Fibroblast of pulmonary artery (primary cell): Measurements from ENCODE around the gene POPDC2.

Source experiments
- DNase-seq: peaks from one replicate; pipeline ENCODE4 v3.0.0-alpha.2; 2010; ENCODE audit warnings: low read depth
- H3K4me3 ChIP-seq: replicated peaks from 2 replicates; pipeline ENCODE4 v1.5.1; 2011; ENCODE audit warnings: low read depth, mild to moderate bottlenecking, control low read depth, low read length, moderate library complexity
- CTCF ChIP-seq: IDR thresholded peaks from 2 replicates; pipeline ENCODE4 v1.5.1; 2011; ENCODE audit warnings: mild to moderate bottlenecking, control low read depth, low read length, inconsistent platforms; ENCODE audit errors: missing control alignments

Gene POPDC2

GRCh38 chr3:119665954-119666559 lies 5.7 kb upstream of the POPDC2 start:
- H3K4me3 ChIP-seq: no peak overlapping the region
- TF ChIP-seq CTCF: no peak
- DNase-seq: no peak

- DNase-seq: peak; percentile 85
- H3K4me3 ChIP-seq: no peak overlapping the region
- TF ChIP-seq CTCF: no peak
Measured at GRCh38 chr3:119664850-119665379, 4.5 kb upstream of the POPDC2 start.

- TF ChIP-seq CTCF: no peak
- H3K4me3 ChIP-seq: no peak overlapping the region
- DNase-seq: peak; percentile 29
Measured at GRCh38 chr3:119664370-119664769, 4.0 kb upstream of the POPDC2 start.

GRCh38 chr3:119663885-119664284 lies 3.5 kb upstream of the POPDC2 start:
- no peak overlapping the region for H3K4me3 ChIP-seq
- peak; percentile 42 for DNase-seq
- TF ChIP-seq CTCF: no peak

GRCh38 chr3:119662604-119663373 lies 2.4 kb upstream of the POPDC2 start:
- peak; percentile 45 for DNase-seq
- peak; percentile 28 for TF ChIP-seq CTCF
- H3K4me3 ChIP-seq: no peak overlapping the region

- H3K4me3 ChIP-seq: no peak overlapping the region
- no peak for TF ChIP-seq CTCF
- DNase-seq: no peak
Measured at GRCh38 chr3:119659606-119660291, 640 bp downstream of the POPDC2 start.
